ENCODE measurements around the gene PPP1R1C.

PPP1R1C gene

DNA sequence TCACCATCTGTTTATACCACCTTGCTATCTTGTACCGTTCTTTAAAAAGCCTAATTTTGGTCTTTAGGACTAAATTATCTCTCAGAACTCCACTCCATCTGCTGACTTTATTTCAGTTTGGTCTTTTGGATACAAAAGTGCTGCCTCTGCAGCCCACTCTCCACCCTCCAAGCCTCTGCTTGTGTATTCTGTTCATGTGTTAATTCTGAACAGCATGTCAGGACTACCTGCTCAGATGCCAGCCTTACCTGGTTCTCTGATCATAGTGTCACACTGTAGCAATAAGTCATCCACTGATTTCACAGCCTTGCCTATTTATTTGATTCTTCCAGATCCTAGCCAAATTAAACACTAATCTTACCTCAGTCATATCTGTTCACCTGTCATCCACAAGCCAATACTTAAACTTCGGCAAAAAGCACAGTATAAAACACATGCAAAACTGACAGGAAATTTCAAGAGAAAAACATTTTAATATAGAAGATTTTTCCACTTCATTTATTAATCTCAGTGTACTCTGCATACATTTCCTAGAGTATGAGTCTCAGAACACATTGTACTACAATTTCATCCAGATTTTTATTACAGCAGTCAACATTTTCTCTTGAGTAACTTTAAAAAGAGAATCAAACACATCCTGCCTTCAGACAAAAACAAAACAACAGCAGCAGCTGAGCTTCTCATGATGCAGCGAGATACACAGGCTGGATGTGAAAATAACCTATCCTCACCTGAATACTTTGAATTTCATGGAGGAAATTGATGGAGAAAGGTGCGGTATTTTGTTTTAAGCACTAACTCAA lies 64.9 kb downstream of the PPP1R1C start:
- TF ChIP-seq POLR2A (IDR thresholded peaks at IDR 0.05; ENCODE audit: low read depth, low read length): no peak
- DNase-seq (ENCODE audit: insufficient read length, low spot score) (no peak), FAIRE-seq (no peak)

DNA sequence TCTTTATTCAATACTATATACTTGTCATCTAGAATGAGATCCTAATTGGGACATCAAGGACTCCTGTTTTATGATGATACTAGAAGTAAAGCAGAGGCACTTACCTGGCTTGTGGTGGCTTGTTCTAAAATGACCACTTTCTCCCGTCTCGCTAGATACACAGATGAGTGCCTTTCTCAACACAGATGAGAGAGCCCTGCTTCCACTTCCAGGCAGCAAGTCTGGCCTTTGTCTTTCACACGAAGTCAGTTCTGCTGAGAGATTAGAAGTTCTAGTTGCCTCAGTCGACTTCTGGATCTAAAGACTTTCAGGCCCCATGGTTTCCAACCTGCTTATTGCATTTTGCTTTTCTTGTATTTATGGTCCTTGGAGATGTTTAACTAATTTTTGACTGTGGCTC lies 70.3 kb downstream of the PPP1R1C start:
- FAIRE-seq (no peak), DNase-seq (ENCODE audit: insufficient read length, low spot score) (no peak)
- no peak for TF ChIP-seq POLR2A (IDR thresholded peaks at IDR 0.05; ENCODE audit: low read depth, low read length)

DNA sequence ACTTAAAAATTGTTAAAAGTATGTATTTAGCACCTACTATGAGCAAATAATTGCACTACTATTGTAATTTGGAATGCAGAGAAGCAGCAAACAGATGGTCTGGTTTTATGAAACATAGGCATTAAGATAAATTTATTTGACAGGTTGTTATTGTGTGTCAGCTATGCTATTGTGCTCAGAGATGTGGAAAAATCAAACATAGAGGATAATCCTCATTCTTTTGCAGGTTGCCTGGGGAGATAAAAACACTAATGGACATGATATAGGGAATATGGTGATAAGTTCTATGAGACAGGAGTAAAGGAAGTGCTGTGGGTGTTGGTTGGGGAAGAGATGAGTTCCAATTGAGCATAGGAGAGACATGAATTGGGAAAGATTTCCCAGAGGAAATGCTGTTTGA lies 71.3 kb downstream of the PPP1R1C start:
- FAIRE-seq (no peak), DNase-seq (ENCODE audit: insufficient read length, low spot score) (no peak)
- TF ChIP-seq POLR2A (IDR thresholded peaks at IDR 0.05; ENCODE audit: low read depth, low read length): no peak

DNA sequence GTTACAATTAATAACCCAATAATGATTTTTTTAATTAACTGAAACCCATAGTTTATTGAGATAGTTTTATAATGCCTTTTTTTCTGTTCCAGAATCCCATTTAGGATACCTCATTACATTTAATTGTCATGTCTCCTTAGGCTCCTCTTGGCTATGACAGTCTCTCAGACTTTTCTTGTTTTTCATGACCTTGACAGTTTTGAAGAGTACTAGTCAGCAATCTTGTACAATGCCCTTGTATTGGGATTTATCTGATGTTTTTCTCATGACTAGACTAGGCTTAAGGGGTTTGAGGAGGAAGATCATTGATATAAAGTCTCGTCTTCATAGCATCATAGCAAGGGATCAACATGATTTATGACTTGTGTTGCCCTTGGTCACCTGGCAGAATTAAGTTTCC lies 72.4 kb downstream of the PPP1R1C start:
- no peak for DNase-seq (ENCODE audit: insufficient read length, low spot score)
- TF ChIP-seq POLR2A (IDR thresholded peaks at IDR 0.05; ENCODE audit: low read depth, low read length): no peak
- FAIRE-seq: no peak

DNA sequence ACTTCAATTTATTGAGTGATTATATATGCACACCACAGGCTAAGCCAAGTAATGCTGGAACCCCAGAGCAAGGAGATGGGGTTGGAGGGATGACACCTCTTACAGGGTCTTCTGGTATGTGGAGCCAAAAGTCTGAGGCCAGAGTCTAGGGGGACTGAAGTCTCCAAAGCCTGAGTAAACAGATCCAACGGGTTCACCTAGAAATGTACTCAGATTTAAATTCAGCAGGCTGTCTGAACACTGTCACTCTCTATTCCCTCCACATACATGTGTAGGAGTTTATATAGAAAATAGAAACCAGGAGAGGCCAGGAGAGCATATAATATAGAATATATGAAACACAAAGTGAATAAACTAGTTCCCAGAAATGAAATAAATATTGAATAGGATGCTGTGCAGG lies 76.1 kb downstream of the PPP1R1C start:
- no peak for TF ChIP-seq POLR2A (IDR thresholded peaks at IDR 0.05; ENCODE audit: low read depth, low read length)
- DNase-seq (ENCODE audit: insufficient read length, low spot score) (no peak), FAIRE-seq (no peak)

DNA sequence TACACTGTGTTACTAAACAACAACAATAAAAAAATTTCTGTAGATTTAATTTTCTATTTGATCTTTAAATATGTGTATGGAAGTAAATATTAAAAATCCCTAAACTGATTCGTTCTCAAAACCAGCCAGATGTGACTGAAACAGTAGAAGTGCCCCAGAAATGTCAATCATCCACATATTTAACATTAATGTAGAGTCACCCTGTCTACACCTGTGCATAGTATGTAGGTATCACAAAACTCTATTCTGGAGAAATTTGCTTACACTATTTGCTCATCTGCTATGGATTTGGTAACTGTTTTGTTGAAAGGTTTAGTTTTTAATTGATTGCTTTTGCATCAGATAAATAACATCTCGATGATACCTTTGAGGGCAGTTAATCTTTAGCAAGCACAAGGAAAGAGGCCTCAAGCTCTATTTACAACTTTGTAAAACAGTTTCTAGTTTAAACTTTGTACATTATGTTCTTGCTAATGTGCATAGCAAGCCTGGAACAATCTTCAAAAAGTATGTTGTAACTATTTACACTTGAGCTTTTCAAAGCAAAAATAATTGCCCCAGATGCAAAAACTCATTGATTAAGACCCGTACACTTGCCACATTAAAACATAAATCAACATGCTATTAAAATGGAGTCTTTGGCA lies 76.8 kb downstream of the PPP1R1C start:
- no peak for TF ChIP-seq POLR2A (IDR thresholded peaks at IDR 0.05; ENCODE audit: low read depth, low read length)
- FAIRE-seq (peak; percentile 27), DNase-seq (ENCODE audit: insufficient read length, low spot score) (no peak)

DNA sequence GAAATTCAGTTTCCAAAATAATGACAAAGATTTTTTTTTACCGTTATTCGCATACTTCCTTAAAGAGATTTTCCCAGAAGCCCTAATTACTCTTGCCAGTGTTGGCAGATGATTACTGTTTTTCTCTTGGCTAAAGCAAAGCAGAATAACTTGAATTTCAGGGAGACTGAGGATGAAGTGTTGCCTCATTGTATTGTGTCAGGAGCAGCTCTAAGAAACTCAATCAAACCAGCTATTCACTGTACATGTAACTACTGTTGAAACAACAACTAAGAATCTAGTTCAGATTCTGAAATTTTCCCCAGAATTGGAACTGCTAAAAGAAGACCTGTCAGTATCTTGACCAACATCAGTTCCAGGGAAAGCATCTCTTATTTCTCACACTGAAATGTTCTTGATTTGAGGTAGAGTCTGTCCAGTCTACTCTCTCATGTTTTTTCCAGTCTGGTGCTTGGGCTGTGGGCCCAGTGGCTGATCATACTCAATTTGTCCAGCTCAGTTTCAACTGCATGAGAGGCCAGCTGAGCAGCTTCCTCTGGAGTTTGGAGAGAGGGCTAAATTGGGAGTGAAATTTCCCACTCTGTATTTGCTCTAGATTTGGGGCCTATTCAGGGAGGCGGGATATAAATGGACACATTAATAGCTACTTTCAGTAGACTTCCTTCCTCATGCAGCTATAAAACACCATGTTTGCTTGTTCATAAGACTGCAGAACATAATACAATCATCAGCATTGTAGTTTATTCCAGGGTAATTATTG lies 78.5 kb downstream of the PPP1R1C start:
- no peak for FAIRE-seq
- no peak for DNase-seq (ENCODE audit: insufficient read length, low spot score)
- TF ChIP-seq POLR2A (IDR thresholded peaks at IDR 0.05; ENCODE audit: low read depth, low read length): no peak

DNA sequence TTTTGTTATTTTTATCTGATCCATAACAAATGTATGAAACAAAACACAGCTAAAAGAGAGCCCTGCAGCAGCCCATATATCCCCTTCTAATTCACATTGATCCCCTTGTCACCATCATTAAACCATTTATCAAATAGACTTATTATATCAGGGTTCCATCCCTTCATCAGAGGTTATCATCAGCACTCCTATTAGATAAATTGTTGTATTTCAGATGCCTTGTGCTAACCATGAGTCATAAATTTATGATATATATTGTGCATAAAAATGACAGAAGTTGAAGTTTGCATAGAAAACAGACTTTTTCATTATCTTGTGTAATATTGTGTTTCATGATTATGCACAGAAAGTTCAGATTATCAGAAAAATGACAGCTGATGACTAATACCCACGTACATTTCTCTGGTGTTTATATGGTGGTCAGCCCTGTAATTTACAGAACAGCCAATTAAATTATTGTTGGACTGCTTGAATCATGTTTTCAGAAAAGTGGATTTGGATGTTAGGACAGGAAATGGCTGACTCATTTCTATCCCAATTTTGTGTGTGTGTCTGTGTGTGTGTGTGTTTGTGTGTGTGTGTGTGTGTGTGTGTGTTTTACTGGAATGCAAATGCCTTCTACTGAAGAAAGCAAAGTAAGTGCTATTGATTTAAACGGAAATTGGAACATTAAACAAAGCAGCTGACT lies 80.9 kb downstream of the PPP1R1C start:
- DNase-seq (ENCODE audit: insufficient read length, low spot score) (no peak), FAIRE-seq (peak; percentile 97)
- TF ChIP-seq POLR2A (IDR thresholded peaks at IDR 0.05; ENCODE audit: low read depth, low read length): no peak

DNA sequence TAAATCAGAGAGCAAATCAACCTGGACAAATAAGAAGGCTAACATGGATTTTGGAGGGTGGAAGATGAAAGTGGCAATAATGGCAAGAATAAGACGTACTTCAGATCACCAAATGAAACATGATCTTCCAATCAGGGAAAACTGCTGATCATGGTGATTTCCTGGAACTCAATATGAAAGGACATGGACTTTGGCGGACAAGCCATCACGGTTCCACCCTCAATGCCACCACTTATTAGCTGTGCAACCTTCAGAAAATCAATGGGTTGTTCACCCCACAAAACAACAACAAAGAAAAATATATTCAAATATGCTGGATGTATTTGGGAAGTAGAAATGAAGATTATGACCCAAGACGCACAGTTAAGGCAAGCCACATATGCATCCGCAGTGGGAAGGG lies 81.7 kb downstream of the PPP1R1C start:
- FAIRE-seq (no peak), DNase-seq (ENCODE audit: insufficient read length, low spot score) (no peak)
- no peak for TF ChIP-seq POLR2A (IDR thresholded peaks at IDR 0.05; ENCODE audit: low read depth, low read length)

DNA sequence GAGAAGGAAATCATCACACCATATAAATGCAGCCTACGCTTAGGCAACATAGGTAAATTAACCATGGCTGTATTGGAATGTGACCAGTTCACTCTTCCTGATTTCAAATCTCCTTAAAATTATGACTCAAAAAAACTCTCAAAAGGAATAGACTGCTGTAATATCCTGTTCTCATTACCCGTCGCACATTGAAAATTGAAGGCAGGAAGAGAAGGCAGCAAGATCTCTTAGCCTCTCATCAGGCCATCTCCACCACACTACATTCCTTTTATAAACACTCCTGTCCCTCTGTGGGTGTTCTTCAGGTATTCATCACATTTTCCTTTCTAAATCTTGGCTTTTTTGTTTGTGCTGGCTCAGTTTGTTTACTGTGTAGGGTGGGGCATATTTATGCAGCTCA lies 83.2 kb downstream of the PPP1R1C start:
- DNase-seq (ENCODE audit: insufficient read length, low spot score) (no peak), FAIRE-seq (peak; percentile 41)
- no peak for TF ChIP-seq POLR2A (IDR thresholded peaks at IDR 0.05; ENCODE audit: low read depth, low read length)

DNA sequence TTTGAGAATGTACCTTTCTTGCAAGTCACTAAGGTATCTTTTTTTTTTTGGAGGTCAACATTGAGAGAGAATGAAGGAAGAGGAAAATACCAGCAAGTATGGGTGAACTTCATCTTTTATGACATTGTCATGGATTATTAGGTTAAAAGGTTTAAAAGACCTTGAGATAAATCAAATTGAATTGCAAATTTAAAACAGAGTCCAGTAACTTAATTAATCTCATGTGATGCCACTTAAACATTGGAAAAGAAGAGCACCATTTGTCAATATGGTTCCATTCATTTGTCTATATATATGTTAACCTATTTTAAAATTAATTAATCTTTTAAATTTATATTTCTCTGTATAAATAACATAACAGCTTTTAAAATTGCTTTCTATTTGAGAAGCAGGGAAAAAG lies 83.8 kb downstream of the PPP1R1C start:
- FAIRE-seq (no peak), DNase-seq (ENCODE audit: insufficient read length, low spot score) (no peak)
- no peak for TF ChIP-seq POLR2A (IDR thresholded peaks at IDR 0.05; ENCODE audit: low read depth, low read length)

DNA sequence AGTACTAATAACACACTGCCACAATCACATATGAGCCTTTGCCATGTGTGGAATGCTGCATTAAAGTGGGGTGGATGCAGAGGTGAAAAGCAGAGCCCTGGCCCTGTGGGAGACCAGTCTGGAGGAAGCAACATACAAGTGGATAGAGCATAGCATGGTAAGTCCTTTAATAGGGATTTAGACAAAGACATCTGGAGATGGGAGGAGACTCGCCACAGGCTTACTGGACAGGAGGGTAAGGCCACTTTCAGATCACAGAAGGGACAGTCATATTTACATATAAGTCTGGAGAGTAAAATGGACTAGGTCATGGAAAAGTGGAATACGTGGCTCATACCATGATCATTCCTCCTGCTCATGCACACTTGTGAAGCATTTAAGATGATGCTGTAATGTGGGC lies 84.3 kb downstream of the PPP1R1C start:
- TF ChIP-seq POLR2A (IDR thresholded peaks at IDR 0.05; ENCODE audit: low read depth, low read length): no peak
- FAIRE-seq (no peak), DNase-seq (ENCODE audit: insufficient read length, low spot score) (no peak)

DNA sequence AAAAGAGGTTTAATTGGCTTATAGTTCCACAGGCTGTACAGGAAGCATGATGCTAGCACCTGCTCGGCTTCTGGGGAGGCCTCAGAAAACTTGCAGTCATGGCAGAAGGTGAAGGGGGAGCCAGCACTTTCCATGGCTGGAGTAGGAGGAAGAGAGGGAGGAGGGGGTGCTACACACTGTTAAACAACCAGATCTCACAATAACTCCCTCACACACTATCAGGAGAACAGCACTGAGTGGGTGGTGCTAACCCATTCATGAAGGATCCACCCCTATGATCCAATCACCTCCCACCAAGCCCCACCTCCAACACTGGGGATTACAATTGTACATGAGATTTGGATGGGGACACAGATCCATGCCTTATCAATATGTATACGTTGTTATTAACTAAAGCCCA lies 85.1 kb downstream of the PPP1R1C start:
- DNase-seq (ENCODE audit: insufficient read length, low spot score) (no peak), FAIRE-seq (peak; percentile 15)
- TF ChIP-seq POLR2A (IDR thresholded peaks at IDR 0.05; ENCODE audit: low read depth, low read length): no peak

DNA sequence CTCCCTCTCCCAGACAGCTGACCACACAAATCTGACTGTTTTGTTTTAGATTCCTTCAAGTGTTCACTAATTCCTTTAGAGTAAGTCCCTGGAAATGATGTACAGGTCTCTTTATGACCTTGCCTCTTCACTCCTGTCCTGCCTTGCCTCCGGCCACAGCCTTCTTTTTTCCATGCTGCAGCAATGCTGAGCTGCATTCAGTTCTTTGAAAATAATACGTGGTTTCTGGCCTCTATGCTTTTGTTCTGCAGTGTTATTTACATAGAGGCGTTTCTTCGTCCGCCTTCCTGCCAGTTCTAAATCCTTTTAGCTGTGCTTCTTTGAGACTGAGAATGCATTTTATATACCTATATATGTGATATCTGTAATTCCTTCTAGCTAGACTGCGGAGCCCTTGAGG lies 87.2 kb downstream of the PPP1R1C start:
- DNase-seq (ENCODE audit: insufficient read length, low spot score): no peak
- no peak for TF ChIP-seq POLR2A (IDR thresholded peaks at IDR 0.05; ENCODE audit: low read depth, low read length)
- FAIRE-seq: no peak
